GM19351 (cell line): Measurements from ENCODE around the gene CD3E.

ENCODE experiments used
- ATAC-seq: cut with Tn5 transposase; IDR thresholded peaks from one replicate; pipeline ENCODE4 v1.9.1; 2021; ENCODE audit warnings: mild to moderate bottlenecking, moderate library complexity; ENCODE audit not compliant: unreplicated experiment

CD3E gene

GRCh38 chr11:118304568-118305248 is at the start of gene CD3E:
TSS of gene CD3E (plus strand) at chr11:118304730. CDS start at chr11:118304953, 223 bp downstream.
- no peak for ATAC-seq

- no peak for ATAC-seq
These were observed 46.1 kb upstream of the CD3E start for GRCh38 chr11:118258410-118258809.

GRCh38 chr11:118259138-118259537 is 45.4 kb upstream of the CD3E start:
- no peak for ATAC-seq

GRCh38 chr11:118260353-118260752 is 44.2 kb upstream of the CD3E start:
- ATAC-seq: no peak

GRCh38 chr11:118263112-118263511 is 41.4 kb upstream of the CD3E start:
- no peak for ATAC-seq

GRCh38 chr11:118263695-118264568 is 40.6 kb upstream of the CD3E start, which contains the start of gene MPZL2:
TSS of gene MPZL2 (minus strand) at chr11:118264297. CDS start at chr11:118264153, 144 bp downstream.
- no peak for ATAC-seq

GRCh38 chr11:118264569-118265465 is 39.7 kb upstream of the CD3E start:
- no peak for ATAC-seq

GRCh38 chr11:118265954-118266353 is 38.6 kb upstream of the CD3E start:
- no peak for ATAC-seq

GRCh38 chr11:118267486-118267885 is 37.0 kb upstream of the CD3E start:
- ATAC-seq: no peak

GRCh38 chr11:118272001-118272400 is 32.5 kb upstream of the CD3E start:
- no peak for ATAC-seq

GRCh38 chr11:118274186-118274585 is 30.3 kb upstream of the CD3E start:
- ATAC-seq: no peak

- no peak for ATAC-seq
These were observed 29.4 kb upstream of the CD3E start for GRCh38 chr11:118275176-118275575.

- no peak for ATAC-seq
These were observed 28.1 kb upstream of the CD3E start for GRCh38 chr11:118276422-118276821.

- no peak for ATAC-seq
These were observed 27.2 kb upstream of the CD3E start for GRCh38 chr11:118277312-118277711.

- no peak for ATAC-seq
These were observed 23.2 kb upstream of the CD3E start for GRCh38 chr11:118281284-118281683.

- ATAC-seq: no peak
These were observed 21.9 kb upstream of the CD3E start for GRCh38 chr11:118282606-118283005.

GRCh38 chr11:118283037-118283636 is 21.4 kb upstream of the CD3E start:
- no peak for ATAC-seq

- ATAC-seq: no peak
These were observed 20.7 kb upstream of the CD3E start for GRCh38 chr11:118283756-118284350.

- no peak for ATAC-seq
These were observed 18.0 kb upstream of the CD3E start for GRCh38 chr11:118286545-118286944.

GRCh38 chr11:118287006-118287405 is 17.5 kb upstream of the CD3E start:
- no peak for ATAC-seq
